T-helper 2 cell treated with Interferon-gamma antibody and Interleukin-4, amounts not matched to agents 5 μg/mL and 100 μg/mL, for 36 hours (primary cell): Measurements from ENCODE around the gene CTIF.

ENCODE experiments used
- DNase-seq: peaks from one replicate; pipeline ENCODE4 v3.0.0; 2021; ENCODE audit warnings: low spot score
- H3K27ac Mint-ChIP-seq: one replicate; pipeline ENCODE4 v1.8.0; 2021; ENCODE audit warnings: mild to moderate bottlenecking, mixed read lengths
- H3K27me3 Mint-ChIP-seq: one replicate; pipeline ENCODE4 v1.8.0; 2021; ENCODE audit warnings: low read depth, mixed read lengths
- H3K36me3 Mint-ChIP-seq: one replicate; pipeline ENCODE4 v1.8.0; 2021; ENCODE audit warnings: low read depth, mixed read lengths
- H3K4me1 Mint-ChIP-seq: one replicate; pipeline ENCODE4 v1.8.0; 2021; ENCODE audit warnings: low read depth, mixed read lengths
- H3K4me3 Mint-ChIP-seq: one replicate; pipeline ENCODE4 v1.8.0; 2022; ENCODE audit warnings: mild to moderate bottlenecking, moderate library complexity, mixed read lengths
- H3K9me3 Mint-ChIP-seq: one replicate; pipeline ENCODE4 v1.8.0; 2021; ENCODE audit warnings: mixed read lengths

Gene CTIF

DNA sequence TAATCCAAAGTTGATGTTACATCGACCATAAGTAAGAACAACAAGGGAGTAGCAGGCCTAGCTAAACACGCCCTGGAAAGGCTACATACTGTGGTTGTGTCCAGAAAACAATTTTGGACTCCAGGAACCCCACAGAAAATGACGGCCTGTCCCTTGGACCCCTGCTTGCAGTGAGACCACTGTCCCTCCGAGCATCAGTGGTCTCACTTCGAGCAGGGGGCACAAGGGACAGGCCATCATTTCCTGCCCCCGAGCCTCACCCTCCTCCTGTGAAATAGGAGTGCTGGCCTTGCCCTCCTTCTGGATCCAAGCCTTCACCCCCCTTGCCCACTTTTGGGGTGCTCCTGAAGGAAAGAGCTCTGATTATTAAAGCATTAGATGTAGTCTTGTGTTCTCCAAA is 144.4 kb downstream of the CTIF start:
- Mint-ChIP-seq H3K4me3 (no peak overlapping the region), H3K4me1 (no peaks in the 10 kb centered on the region), H3K27ac (no peak overlapping the region), H3K9me3 (no peaks in the 10 kb centered on the region), H3K27me3 (peaks cover 3% of the 10 kb centered on the region), H3K36me3 (no peaks in the 10 kb centered on the region)
- DNase-seq, result no peak

DNA sequence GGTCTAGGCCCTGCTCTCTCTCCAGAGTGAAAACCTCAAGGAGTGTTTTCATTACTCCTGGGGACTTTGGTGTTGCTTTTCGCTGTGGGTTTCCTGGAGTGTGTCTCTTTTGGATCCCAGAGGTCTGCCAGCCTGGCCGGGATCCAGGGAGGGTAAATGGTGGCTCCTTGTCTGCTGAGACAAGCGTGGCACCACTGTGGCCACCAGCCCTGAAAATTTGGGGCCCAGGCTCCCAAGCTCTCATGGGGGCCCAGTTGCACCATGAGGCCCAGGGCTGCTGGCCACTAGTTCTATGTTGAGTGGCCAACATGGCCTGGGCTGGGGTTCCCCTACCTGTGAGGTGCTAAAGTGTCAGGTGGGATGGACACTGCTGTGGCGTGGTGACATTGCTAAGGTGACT is 144.8 kb downstream of the CTIF start:
- no peaks in the 10 kb centered on the region for H3K36me3 Mint-ChIP-seq
- no peak overlapping the region for H3K27ac Mint-ChIP-seq
- no peaks in the 10 kb centered on the region for H3K9me3 Mint-ChIP-seq
- H3K4me1 Mint-ChIP-seq, result no peaks in the 10 kb centered on the region
- H3K27me3 Mint-ChIP-seq, result peaks cover 3% of the 10 kb centered on the region
- H3K4me3 Mint-ChIP-seq, result no peak overlapping the region
- no peak for DNase-seq

DNA sequence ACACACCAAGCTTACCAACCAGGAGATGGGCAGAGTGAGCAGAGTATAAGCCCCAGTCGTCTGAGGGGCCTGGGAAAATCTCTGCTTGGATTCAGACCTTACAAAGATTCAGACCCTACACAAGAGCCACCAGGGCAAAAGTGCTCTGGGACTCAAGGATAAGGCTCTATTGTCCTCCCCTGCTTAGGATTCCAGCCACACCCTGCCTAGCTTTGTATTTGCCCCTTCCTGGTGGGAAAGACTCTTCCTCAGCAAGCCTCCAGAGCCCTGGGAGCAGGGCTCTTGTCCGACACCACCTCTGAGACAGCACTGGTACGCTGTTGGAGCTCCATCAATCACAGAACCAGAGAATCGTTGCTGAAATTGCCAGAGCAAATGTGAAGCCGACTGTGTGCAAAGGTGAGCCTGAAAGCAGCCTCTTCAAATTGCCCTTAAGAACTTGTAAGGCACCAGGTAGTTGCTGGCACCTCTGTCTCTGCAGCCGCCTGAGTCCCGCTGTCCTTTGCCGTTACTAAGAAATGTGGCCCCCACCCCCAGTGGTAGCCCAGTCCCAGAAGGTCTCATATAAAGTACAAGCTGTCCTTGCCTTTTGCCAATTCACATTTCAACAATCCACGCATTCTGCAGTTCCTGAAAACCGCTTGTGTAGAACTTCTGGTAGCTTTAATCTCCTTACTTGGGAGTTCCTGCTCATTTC is 148.7 kb downstream of the CTIF start:
- no peak for DNase-seq
- H3K36me3 Mint-ChIP-seq, result no peaks in the 10 kb centered on the region
- H3K4me1 Mint-ChIP-seq, result no peaks in the 10 kb centered on the region
- no peaks in the 10 kb centered on the region for H3K9me3 Mint-ChIP-seq
- H3K4me3 Mint-ChIP-seq, result no peak overlapping the region
- H3K27me3 Mint-ChIP-seq, result peaks cover 3% of the 10 kb centered on the region
- no peak overlapping the region for H3K27ac Mint-ChIP-seq

DNA sequence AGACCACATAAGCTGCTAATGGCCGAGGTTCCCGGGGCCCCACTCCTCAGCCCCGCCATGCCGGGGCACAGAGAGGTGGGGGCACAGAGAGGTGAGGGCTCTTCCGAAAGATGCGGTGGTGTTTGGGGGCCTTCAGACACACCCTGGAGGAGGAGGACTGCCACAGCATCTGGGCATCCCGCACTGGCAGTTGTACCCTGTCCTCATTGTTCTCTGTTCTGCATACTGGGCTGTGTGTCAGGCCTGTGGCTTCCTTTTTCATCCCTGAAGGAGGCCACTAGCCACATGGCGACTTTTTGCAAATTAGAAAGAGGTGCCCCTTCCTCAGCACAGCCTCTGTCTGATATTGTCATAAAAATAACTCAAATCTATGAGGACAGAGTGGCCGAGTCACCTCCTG is 150.1 kb downstream of the CTIF start:
- Mint-ChIP-seq H3K9me3 (no peaks in the 10 kb centered on the region), H3K27me3 (peaks cover 3% of the 10 kb centered on the region), H3K4me1 (no peaks in the 10 kb centered on the region), H3K27ac (no peak overlapping the region), H3K4me3 (no peak overlapping the region), H3K36me3 (no peaks in the 10 kb centered on the region)
- DNase-seq, result no peak

DNA sequence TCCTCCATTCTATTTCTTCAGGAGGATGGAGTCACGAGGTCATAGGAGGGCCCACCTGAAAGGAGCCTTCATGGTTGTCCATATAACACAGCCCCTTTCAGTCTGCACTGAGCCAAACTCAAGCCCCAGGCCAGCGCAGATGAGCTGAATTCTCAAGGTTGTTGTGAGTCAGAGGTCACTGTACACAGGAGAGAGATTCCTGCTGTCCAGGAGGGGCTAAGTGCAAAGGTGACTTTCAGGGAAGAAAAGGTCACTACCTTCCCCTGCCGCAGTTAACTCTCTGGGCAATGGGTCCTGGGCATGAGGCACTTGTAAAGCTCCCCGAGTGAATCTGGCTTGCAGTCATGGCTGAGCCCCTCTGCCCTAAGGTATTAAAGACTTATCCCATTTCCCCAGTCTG is 150.7 kb downstream of the CTIF start:
- no peak overlapping the region for H3K4me3 Mint-ChIP-seq
- H3K27ac Mint-ChIP-seq, result no peak overlapping the region
- no peaks in the 10 kb centered on the region for H3K9me3 Mint-ChIP-seq
- peaks cover 3% of the 10 kb centered on the region for H3K27me3 Mint-ChIP-seq
- H3K4me1 Mint-ChIP-seq, result no peaks in the 10 kb centered on the region
- no peak for DNase-seq
- no peaks in the 10 kb centered on the region for H3K36me3 Mint-ChIP-seq

DNA sequence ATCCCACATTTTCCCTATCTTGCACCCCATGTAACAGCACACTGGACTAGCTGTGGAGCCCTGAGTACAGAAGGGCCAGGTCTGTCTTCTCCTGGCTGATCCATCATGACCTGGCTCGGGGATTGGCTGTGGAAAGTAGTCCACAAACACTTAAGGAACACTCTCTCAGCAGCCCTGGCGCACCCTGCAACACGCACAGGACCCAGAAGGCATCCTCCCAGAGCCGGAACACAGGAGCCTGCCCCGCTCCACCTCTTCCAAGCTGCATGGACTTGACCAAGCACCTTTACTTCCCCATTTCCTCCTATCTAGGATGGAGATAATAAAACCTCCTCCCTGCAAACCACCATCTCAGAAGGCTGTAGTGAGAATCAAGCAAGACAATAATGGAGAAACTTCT is 151.7 kb downstream of the CTIF start:
- DNase-seq, result no peak
- Mint-ChIP-seq H3K4me1 (no peaks in the 10 kb centered on the region), H3K27ac (no peak overlapping the region), H3K36me3 (no peaks in the 10 kb centered on the region), H3K27me3 (peaks cover 5% of the 10 kb centered on the region), H3K4me3 (no peak overlapping the region), H3K9me3 (no peaks in the 10 kb centered on the region)

DNA sequence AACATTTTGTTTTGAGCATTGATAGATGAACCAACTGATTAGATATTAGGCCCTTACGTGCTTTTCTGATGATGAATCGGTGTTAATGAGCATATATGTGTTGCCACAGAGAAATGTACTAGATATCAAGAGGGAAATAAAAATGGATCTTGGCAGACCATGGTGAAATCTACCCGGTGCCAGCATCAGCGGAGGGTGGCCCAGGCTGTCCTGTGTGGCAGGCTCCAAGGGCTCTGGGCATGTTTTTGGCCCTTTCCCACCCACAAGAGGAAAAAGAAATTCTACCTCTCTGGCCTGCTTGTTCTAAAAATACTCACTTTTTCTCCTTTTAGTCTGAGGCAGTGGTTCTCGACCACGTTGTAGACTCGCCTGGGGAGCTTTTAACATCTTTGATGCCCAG is 154.2 kb downstream of the CTIF start:
- no peak for DNase-seq
- Mint-ChIP-seq H3K9me3 (no peaks in the 10 kb centered on the region), H3K4me1 (no peaks in the 10 kb centered on the region), H3K27me3 (peaks cover 2% of the 10 kb centered on the region), H3K36me3 (no peaks in the 10 kb centered on the region), H3K27ac (no peak overlapping the region), H3K4me3 (no peak overlapping the region)

DNA sequence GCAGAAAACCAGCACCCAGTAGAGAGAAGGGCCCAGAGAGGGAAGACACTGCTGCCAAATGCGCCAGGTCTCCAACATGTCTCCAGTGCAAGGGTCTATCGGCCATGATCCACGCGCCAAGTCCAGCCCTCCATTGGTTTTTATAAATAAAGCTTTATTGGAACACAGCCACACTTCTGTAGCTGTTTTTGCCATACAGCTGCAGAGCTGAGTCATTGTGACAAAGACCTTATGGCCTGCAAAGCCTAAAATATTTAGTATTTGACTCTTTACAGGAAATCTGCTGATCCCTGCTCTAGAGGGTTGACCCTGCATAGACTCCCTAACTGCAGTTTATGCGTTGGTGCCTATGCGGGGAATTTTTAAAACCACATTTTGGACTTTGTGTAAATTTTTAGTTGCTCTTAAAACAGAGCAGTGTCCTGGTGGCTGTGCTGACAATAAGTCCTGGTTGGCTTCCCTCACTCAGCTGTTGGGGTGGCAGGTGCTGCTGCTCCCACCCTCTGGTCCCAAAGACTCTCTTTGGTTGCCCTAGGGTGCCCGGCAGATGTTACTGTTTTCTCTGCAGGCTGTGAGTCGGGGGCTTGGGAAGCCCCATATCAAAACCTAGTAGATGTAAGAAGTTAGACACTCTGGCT is 154.9 kb downstream of the CTIF start:
- H3K4me3 Mint-ChIP-seq, result no peak overlapping the region
- peaks cover 2% of the 10 kb centered on the region for H3K27me3 Mint-ChIP-seq
- DNase-seq, result no peak
- no peaks in the 10 kb centered on the region for H3K36me3 Mint-ChIP-seq
- peaks cover 3% of the 10 kb centered on the region for H3K4me1 Mint-ChIP-seq
- no peak overlapping the region for H3K27ac Mint-ChIP-seq
- H3K9me3 Mint-ChIP-seq, result no peaks in the 10 kb centered on the region

DNA sequence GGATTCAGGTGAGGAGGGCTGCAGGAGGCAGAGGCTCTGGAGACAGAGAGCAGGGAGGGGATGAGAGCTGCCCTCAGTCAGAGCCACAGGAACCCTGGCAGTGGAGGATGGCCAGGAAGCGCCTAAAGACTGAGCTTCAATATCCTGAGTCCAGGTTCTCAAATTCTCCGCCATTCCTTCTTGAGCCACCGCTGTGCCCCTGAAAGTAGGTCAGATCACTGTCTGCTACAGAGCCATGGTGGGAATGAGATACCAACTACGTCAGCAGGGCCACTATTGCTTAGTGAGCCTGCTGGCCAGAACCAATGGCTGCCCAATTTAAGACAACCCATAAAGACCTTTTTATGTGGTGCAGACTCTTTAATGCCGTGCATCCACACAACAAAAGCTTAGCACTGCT is 155.5 kb downstream of the CTIF start:
- H3K27ac Mint-ChIP-seq, result no peak overlapping the region
- H3K9me3 Mint-ChIP-seq, result no peaks in the 10 kb centered on the region
- no peak for DNase-seq
- peaks cover 3% of the 10 kb centered on the region for H3K4me1 Mint-ChIP-seq
- peaks cover 2% of the 10 kb centered on the region for H3K27me3 Mint-ChIP-seq
- no peak overlapping the region for H3K4me3 Mint-ChIP-seq
- H3K36me3 Mint-ChIP-seq, result no peaks in the 10 kb centered on the region

DNA sequence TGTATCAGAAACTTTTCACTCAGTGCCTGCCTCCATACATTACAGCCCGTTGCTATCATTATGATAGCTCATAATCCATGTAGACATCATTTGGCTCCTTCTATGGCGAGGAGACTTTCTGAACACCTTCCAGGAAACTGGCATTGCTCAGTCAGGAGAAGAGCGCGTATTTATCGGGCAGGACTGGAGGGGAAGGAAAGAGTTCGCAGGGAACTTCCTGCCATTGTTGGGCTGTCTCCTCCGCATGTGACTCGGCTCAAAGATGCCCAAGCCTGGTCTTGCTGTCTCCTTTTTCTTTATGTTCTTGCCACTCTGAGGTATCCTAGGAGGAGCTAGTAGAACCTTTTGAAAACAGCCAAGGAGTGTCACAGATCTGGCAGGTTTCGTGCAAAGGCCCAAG is 156.8 kb downstream of the CTIF start:
- no peak for DNase-seq
- H3K4me1 Mint-ChIP-seq, result peaks cover 3% of the 10 kb centered on the region
- no peaks in the 10 kb centered on the region for H3K36me3 Mint-ChIP-seq
- peaks cover 2% of the 10 kb centered on the region for H3K27me3 Mint-ChIP-seq
- no peaks in the 10 kb centered on the region for H3K9me3 Mint-ChIP-seq
- H3K27ac Mint-ChIP-seq, result no peak overlapping the region
- no peak overlapping the region for H3K4me3 Mint-ChIP-seq

DNA sequence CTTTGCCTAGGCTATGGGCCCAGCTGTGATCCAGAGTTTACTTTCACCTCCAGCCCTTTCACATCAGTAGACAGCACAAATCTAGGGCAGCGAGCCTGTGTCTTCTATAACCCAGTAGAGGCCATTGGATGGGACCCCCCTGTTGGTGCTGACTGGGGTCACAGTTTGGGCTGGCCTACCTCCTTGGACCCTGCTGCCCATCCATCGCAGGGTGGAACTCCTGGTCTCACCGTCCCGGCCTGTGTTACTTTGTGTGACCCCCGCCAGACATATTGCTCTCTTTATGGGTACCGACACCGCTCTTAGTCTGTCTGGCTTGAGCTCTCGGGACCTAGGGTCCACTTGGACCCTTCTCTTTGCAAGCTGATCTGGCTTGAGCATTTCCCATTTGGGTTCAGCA is 157.4 kb downstream of the CTIF start:
- DNase-seq, result no peak
- Mint-ChIP-seq H3K27me3 (peaks cover 2% of the 10 kb centered on the region), H3K9me3 (no peaks in the 10 kb centered on the region), H3K4me3 (no peak overlapping the region), H3K27ac (no peak overlapping the region), H3K36me3 (no peaks in the 10 kb centered on the region), H3K4me1 (peaks cover 3% of the 10 kb centered on the region)

DNA sequence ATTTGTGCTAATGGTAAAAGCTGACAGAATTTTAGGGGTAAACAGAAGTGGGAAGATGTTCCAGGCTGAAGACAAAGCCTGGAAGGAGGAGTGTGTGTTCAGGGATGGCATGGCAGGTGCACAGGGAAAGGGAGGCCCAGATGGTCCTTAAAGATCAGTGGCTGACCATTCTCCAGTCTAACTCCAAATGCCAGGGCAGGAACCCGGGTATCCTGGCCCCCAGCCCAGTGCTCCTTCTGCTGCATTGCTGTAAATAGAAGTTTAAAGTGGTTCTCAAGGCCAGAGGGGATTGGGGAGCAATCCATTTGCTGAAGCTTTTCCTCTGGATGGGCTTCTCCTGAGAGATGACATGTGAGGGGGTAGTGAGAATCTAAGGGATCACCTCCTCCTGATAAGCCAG is 158.6 kb downstream of the CTIF start:
- Mint-ChIP-seq H3K9me3 (no peaks in the 10 kb centered on the region), H3K36me3 (no peaks in the 10 kb centered on the region), H3K4me3 (no peak overlapping the region), H3K4me1 (peaks cover 8% of the 10 kb centered on the region), H3K27ac (no peak overlapping the region), H3K27me3 (peaks cover 2% of the 10 kb centered on the region)
- DNase-seq, result no peak

DNA sequence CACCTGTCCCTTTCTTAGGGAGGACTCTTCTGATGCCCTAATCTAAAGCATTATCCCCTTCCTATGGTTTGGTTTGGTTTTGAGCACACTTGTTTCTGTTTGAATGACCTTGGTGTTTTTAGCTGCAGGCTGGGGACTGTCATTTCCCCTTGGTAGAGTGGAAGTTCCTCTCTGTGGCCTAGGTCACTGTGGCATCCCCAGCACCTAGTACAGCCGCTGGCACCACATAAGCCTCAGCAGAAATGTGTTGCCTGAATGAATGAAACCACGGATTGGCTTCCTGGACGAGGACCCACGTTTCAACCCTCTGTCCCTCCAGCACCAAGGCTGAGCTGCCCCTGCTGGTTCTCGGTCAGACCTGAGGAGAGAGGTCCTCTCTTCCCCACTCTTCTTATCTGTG is 159.9 kb downstream of the CTIF start:
- no peaks in the 10 kb centered on the region for H3K9me3 Mint-ChIP-seq
- no peak overlapping the region for H3K4me3 Mint-ChIP-seq
- no peak overlapping the region for H3K27ac Mint-ChIP-seq
- no peak for DNase-seq
- H3K27me3 Mint-ChIP-seq, result peaks cover 2% of the 10 kb centered on the region
- H3K36me3 Mint-ChIP-seq, result no peaks in the 10 kb centered on the region
- H3K4me1 Mint-ChIP-seq, result peaks cover 13% of the 10 kb centered on the region

DNA sequence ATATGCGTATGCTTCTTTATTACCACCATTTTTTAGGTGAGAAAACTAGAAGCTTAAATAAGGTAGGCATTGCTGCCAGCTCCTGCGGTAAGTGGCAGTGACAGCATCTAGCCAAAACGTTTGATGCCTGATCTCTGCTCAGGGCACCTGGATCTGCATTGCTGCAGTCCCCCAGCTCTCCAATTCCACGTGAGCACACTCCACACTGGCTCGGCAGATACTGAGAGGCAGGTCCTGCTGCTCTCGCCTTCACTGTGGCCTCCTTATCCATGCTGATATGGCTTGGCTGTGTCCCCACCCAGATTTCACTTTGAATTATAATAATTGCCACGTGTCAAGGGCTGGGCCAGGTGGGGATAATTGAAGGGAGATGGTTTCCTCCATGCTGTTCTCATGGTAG is 160.9 kb downstream of the CTIF start:
- peaks cover 2% of the 10 kb centered on the region for H3K27me3 Mint-ChIP-seq
- H3K4me3 Mint-ChIP-seq, result no peak overlapping the region
- no peaks in the 10 kb centered on the region for H3K36me3 Mint-ChIP-seq
- DNase-seq, result no peak
- no peaks in the 10 kb centered on the region for H3K9me3 Mint-ChIP-seq
- H3K4me1 Mint-ChIP-seq, result peaks cover 13% of the 10 kb centered on the region
- H3K27ac Mint-ChIP-seq, result no peak overlapping the region

DNA sequence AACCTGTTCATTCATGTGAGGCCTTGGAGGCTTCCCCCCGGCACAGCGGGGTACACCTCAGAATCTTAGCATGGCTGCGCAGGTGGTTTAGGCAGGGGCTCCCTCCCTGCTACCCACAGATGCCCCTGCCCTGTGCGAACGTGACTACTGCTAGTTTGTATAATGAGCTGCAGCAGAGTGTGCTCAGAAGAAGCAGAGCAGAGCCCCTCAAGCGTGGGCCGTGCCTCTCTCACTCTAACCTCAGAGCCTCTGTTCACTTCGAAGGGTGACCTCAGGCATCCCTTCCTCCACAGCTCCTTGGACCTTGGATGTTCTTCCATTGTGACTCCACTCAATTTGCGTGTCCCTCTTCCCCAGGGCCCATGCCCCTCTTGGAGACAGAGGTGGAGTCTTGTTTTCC is 161.6 kb downstream of the CTIF start:
- peaks cover 13% of the 10 kb centered on the region for H3K4me1 Mint-ChIP-seq
- no peak for DNase-seq
- no peaks in the 10 kb centered on the region for H3K9me3 Mint-ChIP-seq
- H3K27ac Mint-ChIP-seq, result no peak overlapping the region
- H3K4me3 Mint-ChIP-seq, result no peak overlapping the region
- H3K36me3 Mint-ChIP-seq, result no peaks in the 10 kb centered on the region
- no peaks in the 10 kb centered on the region for H3K27me3 Mint-ChIP-seq
